ENCODE results near the gene ATP9A. TPM values are rescaled to one million over a fixed set of nuclear protein-coding genes. Genes with fewer than 3 reads are reported as not detected.
A peak's percentile ranks its signal among the peaks of the same experiment; 100 is the strongest.
"Not testable (repeated sequence)": the region's sequence is repeated elsewhere in the genome, so short reads cannot be mapped to it uniquely, and the experiment has no call there.

Gene ATP9A
- total RNA-seq, 2 donors from 2014 or later = 0.07 to 4.1 TPM

DNA sequence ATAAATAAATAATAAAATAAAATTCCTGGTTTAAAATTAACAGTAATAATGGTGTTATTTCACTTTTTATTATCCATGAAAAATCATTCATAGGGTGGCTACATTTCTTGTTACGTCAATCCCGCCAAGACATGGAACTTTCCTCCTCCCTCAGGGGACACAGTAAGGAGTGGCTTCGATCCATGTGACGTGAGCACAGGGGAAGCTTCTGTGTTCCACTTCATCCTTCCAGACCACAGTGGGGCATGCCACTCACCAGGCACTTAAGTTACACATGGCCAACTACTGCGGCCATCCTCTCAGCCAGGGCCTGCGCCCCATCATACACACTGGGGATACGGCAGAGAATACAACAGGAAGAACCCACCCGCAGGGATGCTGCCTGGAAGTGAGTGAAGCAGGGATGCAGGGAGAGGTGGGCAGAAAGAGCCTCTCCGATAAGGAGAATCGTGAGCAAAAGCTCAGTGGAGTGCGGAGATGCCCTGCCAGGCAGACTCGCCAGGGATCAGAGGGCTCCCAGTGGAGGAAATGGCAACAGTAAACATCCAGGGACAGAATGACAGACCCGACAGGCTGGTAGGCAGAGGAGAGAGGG is 75.3 kb downstream of the ATP9A start:
- H3K27ac Mint-ChIP-seq = no peak overlapping the region
- H3K9me3 Mint-ChIP-seq = no peaks in the 10 kb centered on the region
- no peaks in the 10 kb centered on the region for H3K36me3 Mint-ChIP-seq
- no peak for ATAC-seq
- no peak for DNase-seq (ENCODE audit: low spot score in 2 of 2)

DNA sequence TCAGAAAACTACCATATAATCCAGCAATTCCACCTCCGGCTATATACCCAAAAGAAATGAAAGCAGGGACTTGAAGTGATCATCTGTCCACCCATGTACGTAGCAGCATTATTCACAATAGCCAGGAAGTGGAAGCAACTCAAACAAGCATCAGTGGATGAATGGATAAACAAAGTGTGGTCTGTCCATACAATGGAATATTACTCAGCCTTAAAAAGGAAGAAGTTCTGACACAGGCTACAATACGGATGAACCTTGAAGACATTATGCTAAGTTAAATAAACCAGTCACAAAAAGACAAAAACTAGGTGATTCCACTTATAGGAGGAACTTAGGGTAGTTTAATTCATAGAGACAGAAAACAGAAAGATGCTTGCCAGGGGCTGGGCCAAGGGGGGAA is 76.5 kb downstream of the ATP9A start:
- ATAC-seq = no peak
- no peaks in the 10 kb centered on the region for H3K36me3 Mint-ChIP-seq

DNA sequence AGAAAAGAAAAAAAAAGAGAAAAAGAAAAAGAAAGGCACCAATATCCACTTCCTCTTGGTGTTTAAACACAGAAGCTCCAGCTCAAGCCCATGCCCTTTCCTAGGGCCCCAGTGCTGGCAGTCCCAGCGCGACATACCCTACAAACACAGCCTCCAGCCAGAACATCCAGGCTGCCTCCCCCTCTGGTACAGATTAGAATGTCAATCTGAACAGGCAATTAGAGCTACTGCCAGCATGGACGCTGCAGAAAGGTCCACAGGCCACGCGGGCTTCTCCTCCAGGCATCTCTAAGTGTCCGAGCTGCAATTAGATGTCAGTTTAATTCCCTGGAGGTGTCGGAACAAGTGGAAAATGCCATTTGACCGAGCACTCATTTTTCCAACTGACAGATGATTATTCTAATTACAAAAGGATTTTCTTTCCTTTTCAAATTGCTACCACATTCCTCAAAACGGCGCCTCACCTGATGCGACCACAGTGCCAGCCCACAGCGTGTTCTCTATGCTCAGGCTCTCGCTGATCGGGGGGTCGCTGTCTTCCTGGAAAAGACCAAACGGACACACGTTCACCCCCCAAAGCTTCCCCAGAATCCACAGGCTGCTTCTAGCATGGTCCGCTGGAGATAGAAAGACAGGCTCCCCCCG is 79.5 kb downstream of the ATP9A start:
- Mint-ChIP-seq H3K27ac (peak overlapping the region in 1 of 2 donors; percentile 35), H3K9me3 (no peaks in the 10 kb centered on the region), H3K36me3 (no peaks in the 10 kb centered on the region)
- ATAC-seq (no peak), DNase-seq (ENCODE audit: low spot score in 2 of 2) (no peak)

More for the DNA sequence above, 76.5 kb downstream of the ATP9A start:
- DNase-seq (ENCODE audit: low spot score in 2 of 2) = no peak
- no peak overlapping the region for H3K27ac Mint-ChIP-seq
- H3K9me3 Mint-ChIP-seq = no peaks in the 10 kb centered on the region

DNA sequence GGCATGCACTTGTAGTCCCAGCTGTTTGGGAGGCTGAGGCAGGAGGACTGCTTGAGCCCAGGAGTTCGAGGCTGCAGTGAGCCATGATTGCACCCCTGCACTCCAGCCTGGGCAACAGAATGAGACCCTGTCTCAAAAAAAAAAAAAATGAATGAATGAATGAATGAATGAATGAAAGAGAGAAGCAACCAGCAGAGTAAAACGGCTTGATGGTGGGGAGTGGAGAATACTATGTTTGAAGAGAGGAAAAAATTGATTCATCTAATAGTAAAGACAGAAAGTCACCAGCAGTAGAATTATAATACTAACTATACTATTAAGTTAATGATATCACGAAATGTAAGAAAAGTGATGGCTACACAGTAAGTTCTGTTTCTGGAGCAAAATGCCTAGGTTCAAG is 80.6 kb downstream of the ATP9A start:
- H3K9me3 Mint-ChIP-seq = no peaks in the 10 kb centered on the region
- no peak for ATAC-seq
- no peak for DNase-seq (ENCODE audit: low spot score in 2 of 2)
- peak overlapping the region in 1 of 2 donors; percentile 57 for H3K27ac Mint-ChIP-seq
- no peaks in the 10 kb centered on the region for H3K36me3 Mint-ChIP-seq

DNA sequence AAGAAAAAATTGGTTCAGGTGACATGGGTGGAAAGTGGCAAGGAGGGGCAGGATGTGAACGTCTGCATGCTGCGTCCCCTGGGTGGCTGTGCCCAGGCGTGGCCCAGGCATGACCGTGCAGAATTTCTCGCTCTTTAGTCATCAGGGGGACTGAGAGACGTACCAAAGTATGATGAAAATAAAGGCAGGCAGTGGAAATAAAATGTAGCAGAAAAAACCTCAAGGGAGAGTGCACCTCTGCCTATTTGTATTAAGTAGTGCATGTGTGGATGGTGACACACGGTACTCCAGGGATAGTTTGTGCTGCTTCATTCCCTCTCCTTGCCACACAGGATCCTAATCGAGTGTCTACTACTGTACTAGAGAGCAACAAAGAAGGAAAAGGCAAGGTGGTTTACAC is 81.1 kb downstream of the ATP9A start:
- H3K9me3 Mint-ChIP-seq = no peaks in the 10 kb centered on the region
- H3K36me3 Mint-ChIP-seq = no peaks in the 10 kb centered on the region
- DNase-seq (ENCODE audit: low spot score in 2 of 2) = no peak
- no peak overlapping the region for H3K27ac Mint-ChIP-seq
- ATAC-seq = no peak

DNA sequence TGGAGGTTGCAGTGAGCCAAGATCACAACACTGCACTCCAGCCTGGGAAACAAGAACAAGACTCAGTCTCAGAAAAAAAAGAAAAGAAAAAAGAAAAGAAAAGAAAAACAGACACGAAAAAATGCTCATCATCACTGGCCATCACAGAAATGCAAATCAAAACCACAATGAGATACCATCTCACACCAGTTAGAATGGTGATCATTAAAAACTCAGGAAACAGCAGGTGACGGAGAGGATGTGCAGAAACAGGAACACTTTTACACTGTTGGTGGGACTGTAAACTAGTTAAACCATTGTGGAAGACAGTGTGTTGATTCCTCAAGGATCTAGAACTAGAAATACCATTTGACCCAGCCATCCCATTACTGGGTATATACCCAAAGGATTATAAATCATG is 82.7 kb downstream of the ATP9A start:
- H3K27ac Mint-ChIP-seq; ATAC-seq; DNase-seq (ENCODE audit: low spot score in 2 of 2); H3K36me3 Mint-ChIP-seq; H3K9me3 Mint-ChIP-seq: not testable (repeated sequence)

DNA sequence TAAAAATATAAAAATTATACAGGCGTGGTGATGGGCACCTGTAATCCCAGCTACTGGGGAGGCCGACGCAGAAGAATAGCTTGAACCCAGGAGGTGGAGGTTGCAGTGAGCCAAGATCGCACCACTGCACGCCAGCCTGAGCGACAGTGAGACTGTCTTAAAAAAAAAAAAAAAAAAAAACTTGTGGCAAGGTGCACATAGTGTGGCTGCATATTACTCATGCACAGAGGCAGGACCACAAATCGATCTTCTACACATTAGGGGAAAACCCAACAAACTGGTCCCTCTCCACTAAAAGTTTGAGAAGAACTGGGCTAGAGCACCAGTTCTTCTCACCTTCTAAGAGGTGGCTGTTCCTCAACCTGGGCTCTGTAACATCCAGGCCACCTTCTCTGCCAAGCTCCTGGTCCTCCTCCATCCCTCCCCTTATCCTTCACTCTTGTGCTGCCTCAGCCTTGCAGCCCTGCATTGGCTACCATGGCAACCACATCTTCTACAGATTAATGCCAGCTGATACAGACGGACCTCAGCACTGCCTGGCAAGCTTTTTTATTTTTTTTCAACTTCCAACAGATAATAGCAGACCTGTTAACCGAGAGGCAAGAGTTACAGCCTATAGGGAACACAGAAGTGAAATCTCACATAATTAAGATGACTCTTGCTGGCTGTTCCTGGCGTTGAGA is 88.0 kb downstream of the ATP9A start:
- ATAC-seq = no peak
- no peaks in the 10 kb centered on the region for H3K36me3 Mint-ChIP-seq
- no peaks in the 10 kb centered on the region for H3K9me3 Mint-ChIP-seq
- DNase-seq (ENCODE audit: low spot score in 2 of 2) = no peak
- no peak overlapping the region for H3K27ac Mint-ChIP-seq

DNA sequence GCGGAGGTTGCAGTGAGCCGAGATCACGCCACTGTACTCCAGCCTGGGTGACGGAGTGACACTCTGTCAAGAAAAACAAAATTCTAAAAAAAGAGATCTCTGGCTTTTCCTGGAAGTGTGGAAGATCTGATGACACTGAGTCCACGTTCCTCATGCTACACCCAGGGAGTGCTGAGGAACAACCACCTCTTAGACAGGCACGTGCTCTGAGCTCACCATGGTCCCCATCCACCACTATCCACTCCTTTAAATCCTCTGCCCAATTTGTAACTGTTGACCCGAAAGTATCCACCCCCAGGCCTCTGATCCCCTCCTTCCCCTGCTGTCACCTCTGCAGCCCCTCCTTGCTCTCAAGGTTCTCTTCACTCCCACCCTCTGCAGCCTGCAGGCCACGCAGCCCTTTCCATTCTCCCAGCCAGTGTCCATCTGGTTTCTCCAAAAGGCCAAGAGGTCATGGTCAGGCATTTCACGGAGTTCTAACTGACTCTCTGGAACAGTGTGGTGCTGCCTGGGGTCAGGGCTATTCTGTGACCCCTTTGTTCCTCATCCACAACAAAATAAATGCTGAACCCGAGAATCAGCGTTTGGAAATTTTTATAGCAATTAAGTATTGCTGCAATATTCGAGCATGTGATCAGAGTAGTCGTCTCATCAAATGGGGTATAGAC is 88.8 kb downstream of the ATP9A start:
- no peak overlapping the region for H3K27ac Mint-ChIP-seq
- no peak for DNase-seq (ENCODE audit: low spot score in 2 of 2)
- no peaks in the 10 kb centered on the region for H3K9me3 Mint-ChIP-seq
- ATAC-seq = no peak
- H3K36me3 Mint-ChIP-seq = no peaks in the 10 kb centered on the region

DNA sequence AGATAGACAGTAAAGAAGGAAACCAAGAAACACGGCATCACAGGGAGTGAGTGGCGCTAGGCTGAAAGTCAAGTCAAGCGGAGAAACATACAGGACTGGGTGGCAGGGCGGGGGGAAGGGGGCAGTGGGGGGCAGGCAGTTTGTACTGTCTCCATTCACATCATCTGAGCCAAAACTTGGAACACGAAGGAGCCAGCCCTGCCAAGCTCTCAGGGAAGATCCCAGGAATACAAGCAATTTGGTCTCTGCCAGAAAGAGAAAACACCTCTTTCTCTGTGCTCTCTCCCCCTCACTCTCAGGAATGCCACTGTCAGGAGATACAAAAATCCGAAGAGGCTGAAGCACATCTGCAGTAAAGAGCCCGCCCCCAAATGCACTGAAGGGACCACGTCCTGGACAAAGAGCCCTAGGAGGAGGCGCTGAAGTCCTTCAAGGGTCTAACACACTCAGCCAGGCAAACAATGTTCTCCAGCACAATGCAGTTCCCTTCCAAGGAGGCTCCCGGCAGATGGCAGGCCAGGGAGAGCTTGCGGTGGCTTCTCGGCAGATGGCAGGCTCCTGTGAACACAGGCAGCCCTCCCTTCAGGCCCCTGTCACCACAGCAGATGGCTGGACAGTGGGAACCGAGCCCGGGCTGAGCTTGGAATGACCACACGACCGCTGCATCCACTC is 90.0 kb downstream of the ATP9A start:
- DNase-seq (ENCODE audit: low spot score in 2 of 2) (no peak), ATAC-seq (no peak)
- Mint-ChIP-seq H3K9me3 (no peaks in the 10 kb centered on the region), H3K36me3 (no peaks in the 10 kb centered on the region), H3K27ac (no peak overlapping the region)

DNA sequence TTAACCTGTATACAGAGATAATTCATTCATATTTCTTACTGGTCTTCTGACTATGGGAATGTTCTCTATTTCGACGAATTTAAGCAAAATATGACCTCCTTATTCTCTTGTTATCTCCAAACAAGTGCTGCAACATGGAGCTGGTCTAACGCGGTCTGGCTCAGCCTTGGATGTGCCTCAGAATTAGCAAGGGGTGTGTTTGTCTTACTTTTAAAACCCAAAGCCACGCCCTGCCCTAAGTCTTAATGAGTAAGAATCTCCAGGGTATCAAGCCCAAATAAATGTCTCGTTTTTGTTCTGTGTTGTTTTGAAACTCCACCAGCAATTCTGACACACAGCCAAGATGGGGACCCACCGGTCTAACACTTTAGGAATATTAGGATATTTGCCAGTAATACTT is 99.2 kb downstream of the ATP9A start:
- H3K36me3 Mint-ChIP-seq = no peaks in the 10 kb centered on the region
- no peaks in the 10 kb centered on the region for H3K9me3 Mint-ChIP-seq
- ATAC-seq = no peak
- no peak for DNase-seq (ENCODE audit: low spot score in 2 of 2)
- no peak overlapping the region for H3K27ac Mint-ChIP-seq

DNA sequence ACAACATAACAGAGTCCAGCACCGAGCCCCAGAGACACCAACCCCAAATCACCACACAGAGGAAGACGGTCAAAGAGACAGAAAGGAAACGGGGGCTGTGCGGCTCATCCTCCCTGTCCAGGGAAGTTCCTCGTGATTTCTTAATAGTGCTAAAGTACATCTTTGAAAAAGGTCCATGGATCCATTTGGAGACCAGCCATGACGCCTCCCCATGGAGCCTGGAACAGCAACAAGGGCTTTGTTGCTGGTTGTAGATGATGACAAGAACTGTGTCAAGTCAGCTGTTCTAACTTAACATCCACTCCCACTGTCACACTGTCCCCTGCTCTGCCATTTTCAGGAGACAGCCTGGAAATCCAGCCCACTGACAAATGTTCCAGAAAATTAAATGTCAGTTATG is 99.7 kb downstream of the ATP9A start:
- no peaks in the 10 kb centered on the region for H3K9me3 Mint-ChIP-seq
- no peak for DNase-seq (ENCODE audit: low spot score in 2 of 2)
- ATAC-seq = no peak

DNA sequence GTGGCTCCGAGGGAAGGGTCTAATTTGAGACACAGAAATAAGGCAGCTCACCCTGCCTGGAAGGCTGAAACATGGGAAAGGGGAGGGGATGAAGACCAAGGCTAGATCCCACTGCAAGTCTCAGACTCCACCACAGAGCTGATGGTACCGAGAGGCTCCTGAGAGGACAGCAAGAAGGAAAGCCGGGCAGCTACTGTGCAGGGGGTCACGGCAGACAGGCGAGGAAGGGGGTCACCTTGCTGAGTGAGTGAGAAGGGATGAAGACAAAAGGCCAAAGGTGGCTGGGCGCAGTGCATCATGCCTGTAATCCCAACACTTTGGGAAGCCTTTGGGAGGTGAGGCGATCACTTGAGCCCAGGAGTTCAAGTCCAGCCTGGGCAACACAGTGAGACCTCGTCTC is 100.7 kb downstream of the ATP9A start:
- Mint-ChIP-seq H3K9me3 (no peaks in the 10 kb centered on the region), H3K27ac (no peak overlapping the region), H3K36me3 (no peaks in the 10 kb centered on the region)
- DNase-seq (ENCODE audit: low spot score in 2 of 2) (no peak), ATAC-seq (no peak)

More for the DNA sequence above, 99.7 kb downstream of the ATP9A start:
- Mint-ChIP-seq H3K27ac (no peak overlapping the region), H3K36me3 (no peaks in the 10 kb centered on the region)

DNA sequence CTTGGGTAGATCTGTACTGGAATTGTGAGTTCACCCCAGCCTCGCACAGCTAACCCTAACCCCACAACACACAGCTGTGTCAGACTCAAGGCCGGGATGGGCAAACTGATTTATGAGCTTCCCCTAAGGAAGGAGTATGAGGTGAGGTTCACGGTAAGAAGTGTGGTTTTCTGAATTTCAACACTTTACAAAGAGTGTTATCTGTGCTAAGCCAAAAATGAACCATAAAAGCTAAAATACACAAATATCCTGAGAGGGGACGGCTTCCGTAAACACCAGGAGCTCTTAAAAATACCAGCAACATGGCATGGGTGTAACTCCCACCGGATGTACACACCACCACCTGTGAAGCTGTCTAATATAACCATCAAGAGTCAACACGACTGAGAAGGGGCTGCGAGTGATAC is 101.2 kb downstream of the ATP9A start:
- no peak overlapping the region for H3K27ac Mint-ChIP-seq
- DNase-seq (ENCODE audit: low spot score in 2 of 2) (no peak), ATAC-seq (no peak)
- H3K9me3 Mint-ChIP-seq = no peaks in the 10 kb centered on the region
- no peaks in the 10 kb centered on the region for H3K36me3 Mint-ChIP-seq

DNA sequence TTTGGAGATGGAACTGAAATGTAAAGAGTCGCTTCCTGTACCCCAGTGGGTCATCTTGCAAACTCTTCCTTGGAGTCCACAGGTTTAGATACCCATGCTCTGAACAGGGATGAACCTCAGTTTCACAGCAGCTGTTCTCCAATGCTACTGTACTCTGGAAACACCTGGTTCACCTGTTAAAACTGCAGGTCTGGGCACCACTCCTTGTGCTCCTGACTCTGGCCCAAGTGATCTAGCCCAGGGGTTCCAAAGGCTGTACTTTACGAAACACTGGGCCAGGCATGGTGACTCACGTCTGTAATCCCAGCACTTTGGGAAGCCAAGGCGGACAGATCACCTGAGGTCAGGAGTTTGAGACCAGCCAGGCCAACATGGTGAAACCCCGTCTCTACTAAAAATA is 102.1 kb downstream of the ATP9A start:
- no peaks in the 10 kb centered on the region for H3K9me3 Mint-ChIP-seq
- ATAC-seq = no peak
- no peak overlapping the region for H3K27ac Mint-ChIP-seq

DNA sequence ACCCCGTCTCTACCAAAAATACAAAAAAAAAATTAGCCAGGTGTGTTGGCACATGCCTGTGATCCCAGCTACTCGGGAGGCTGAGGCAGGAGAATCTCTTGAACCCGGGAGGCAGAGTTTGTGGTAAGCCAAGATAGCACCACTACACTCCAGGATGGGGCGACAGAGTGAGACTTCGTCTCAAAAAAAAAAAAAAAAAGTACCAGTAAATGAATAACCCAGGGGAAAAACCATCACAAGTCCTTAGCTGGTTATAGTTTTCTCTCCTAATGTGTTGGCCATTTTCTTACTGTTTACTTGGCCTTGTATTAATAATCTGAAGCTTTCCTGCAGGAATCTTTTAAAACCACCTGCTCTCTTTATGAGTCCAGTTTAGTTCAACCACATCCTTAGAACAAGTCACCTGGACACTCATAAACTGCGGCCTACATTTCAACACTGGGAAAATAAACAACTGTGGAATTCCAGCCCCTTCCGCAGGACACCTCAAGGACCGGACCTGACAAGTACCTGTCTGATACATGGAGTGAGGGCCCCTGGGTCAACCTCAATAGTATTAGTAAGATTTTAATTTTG is 102.6 kb downstream of the ATP9A start:
- ATAC-seq (no peak), DNase-seq (ENCODE audit: low spot score in 2 of 2) (no peak)
- Mint-ChIP-seq H3K9me3 (no peaks in the 10 kb centered on the region), H3K27ac (no peak overlapping the region), H3K36me3 (no peaks in the 10 kb centered on the region)

More for the DNA sequence above, 102.1 kb downstream of the ATP9A start:
- H3K36me3 Mint-ChIP-seq = no peaks in the 10 kb centered on the region
- no peak for DNase-seq (ENCODE audit: low spot score in 2 of 2)

DNA sequence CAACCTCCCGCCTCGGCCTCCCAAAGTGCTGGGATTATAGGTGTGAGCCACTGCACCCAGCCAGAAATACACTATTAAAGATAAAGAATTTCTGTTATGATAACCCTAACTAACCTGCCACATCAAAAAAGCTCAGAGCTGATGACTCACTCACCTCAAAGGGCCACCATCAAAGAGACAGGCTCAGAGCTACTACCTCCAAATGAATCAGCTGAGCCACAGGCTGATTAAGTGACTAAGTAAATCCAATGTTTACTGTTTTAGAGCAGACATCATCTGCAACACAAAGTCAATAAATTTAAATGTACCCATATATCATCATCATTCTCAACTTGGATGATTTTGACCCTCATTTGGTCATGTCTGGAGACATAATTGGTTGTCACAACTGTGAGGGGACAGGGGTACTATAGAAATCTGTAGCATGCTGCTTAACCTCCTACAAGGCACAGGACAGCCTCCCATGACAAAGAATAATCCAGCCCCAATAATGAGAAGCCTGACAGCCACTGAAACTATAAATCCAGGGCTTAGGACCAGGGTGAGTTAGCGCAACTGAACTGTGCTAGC is 106.5 kb downstream of the ATP9A start:
- Mint-ChIP-seq H3K27ac (peak overlapping the region in 1 of 2 donors; percentile 0), H3K9me3 (no peaks in the 10 kb centered on the region), H3K36me3 (no peaks in the 10 kb centered on the region)
- ATAC-seq (peak; percentile 97 to 98), DNase-seq (ENCODE audit: low spot score in 2 of 2) (peak in 1 of 2 donors; percentile 58)
